NCI-H82 (cell line): ENCODE data around the gene PFN2.

ENCODE experiments used
- DNase-seq: peaks from one replicate; lab custom pipeline; 2025; lab: John Stamatoyannopoulos, UW

The PFN2 gene

DNA sequence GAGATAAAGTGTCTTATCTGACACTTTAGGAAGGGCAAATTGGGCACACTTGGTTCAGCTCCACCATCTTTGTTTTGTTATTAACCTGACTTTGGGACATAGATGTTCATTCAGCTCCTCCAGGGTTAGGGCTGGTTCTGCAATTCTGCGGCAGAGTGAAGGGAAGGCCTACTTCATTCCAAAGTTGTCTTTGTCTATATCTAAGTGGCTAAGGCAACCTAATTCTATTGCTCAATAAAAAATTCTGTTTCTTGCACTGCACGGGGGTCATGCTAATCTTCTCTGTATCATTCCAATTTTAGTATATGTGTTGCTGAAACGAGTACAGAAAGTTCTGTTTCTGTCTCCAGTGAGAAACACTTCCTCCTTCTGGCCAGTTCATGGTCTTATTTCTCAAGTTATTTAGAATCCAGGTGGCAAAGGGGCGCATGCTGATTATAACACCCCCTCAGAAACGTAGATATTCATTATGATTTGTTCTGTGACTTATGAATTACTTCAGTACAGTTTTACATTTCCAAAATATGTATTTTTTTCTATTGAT, 53.5 kb downstream of the PFN2 start:
- DNase-seq: no peak
